ENCODE measurements around the gene C5AR2.
A peak's percentile ranks its signal among the peaks of the same experiment; 100 is the strongest.
"Not testable (repeated sequence)": the region's sequence is repeated elsewhere in the genome, so short reads cannot be mapped to it uniquely, and the experiment has no call there.

Gene C5AR2

GRCh38 chr19:47365455-47365854, 33.5 kb downstream of the C5AR2 start:
- DNase-seq, result not testable (repeated sequence)

GRCh38 chr19:47370045-47370611, 38.2 kb downstream of the C5AR2 start:
- peak; percentile 20 to 27 for DNase-seq

- DNase-seq, result no peak
Observed at GRCh38 chr19:47371261-47371660, 39.3 kb downstream of the C5AR2 start.

GRCh38 chr19:47372603-47373002, 40.6 kb downstream of the C5AR2 start:
- no peak for DNase-seq

- no peak for DNase-seq
Observed at GRCh38 chr19:47373246-47374240, 41.6 kb downstream of the C5AR2 start.

- DNase-seq, result no peak
Observed at GRCh38 chr19:47374876-47375693, 43.1 kb downstream of the C5AR2 start.

GRCh38 chr19:47375694-47376588, 44.0 kb downstream of the C5AR2 start:
- DNase-seq, result no peak

GRCh38 chr19:47376589-47377144, 44.7 kb downstream of the C5AR2 start:
- DNase-seq, result no peak

GRCh38 chr19:47377208-47377701, 45.3 kb downstream of the C5AR2 start:
- no peak for DNase-seq

- DNase-seq, result no peak
Observed at GRCh38 chr19:47377801-47378200, 45.8 kb downstream of the C5AR2 start.

GRCh38 chr19:47378246-47378645, 46.3 kb downstream of the C5AR2 start:
- DNase-seq, result no peak

GRCh38 chr19:47379381-47379938, 47.5 kb downstream of the C5AR2 start:
- no peak for DNase-seq

- no peak for DNase-seq
Observed at GRCh38 chr19:47380559-47380958, 48.6 kb downstream of the C5AR2 start.

- no peak for DNase-seq
Observed at GRCh38 chr19:47381121-47381520, 49.1 kb downstream of the C5AR2 start.

- no peak for DNase-seq
Observed at GRCh38 chr19:47381653-47382279, 49.8 kb downstream of the C5AR2 start.

GRCh38 chr19:47383890-47384289, 51.9 kb downstream of the C5AR2 start:
- not testable (repeated sequence) for DNase-seq

GRCh38 chr19:47384533-47384932, 52.6 kb downstream of the C5AR2 start:
- not testable (repeated sequence) for DNase-seq

GRCh38 chr19:47386582-47386981, 54.6 kb downstream of the C5AR2 start:
- DNase-seq, result not testable (repeated sequence)

- DNase-seq, result not testable (repeated sequence)
Observed at GRCh38 chr19:47387623-47388022, 55.6 kb downstream of the C5AR2 start.

- DNase-seq, result not testable (repeated sequence)
Observed at GRCh38 chr19:47388721-47389120, 56.7 kb downstream of the C5AR2 start.

GRCh38 chr19:47389150-47389556, 57.2 kb downstream of the C5AR2 start:
- DNase-seq, result peak; percentile 37 to 48

Measured in Kasumi-1 (cell line).